Neural cell (in vitro differentiated cells): Measurements from ENCODE around the gene MDGA2. TPM values are rescaled to one million over a fixed set of nuclear protein-coding genes. Genes with fewer than 3 reads are reported as not detected.

ENCODE experiments used
- H2AFZ ChIP-seq: fragments of 200-600, 300-800 bp; sonication (generic), shearing (Covaris generic); 2 replicates; pipeline ENCODE4 v1.6.0; 2014; ENCODE audit warnings: low read depth, mild to moderate bottlenecking, antibody characterized with exemption, low read length, moderate library complexity
- H3F3A ChIP-seq: fragments of 200-600 bp; shearing (Covaris generic); 2 replicates; pipeline ENCODE4 v1.6.1; 2016; ENCODE audit warnings: mild to moderate bottlenecking, moderate library complexity, mixed read lengths, antibody characterized with exemption, low read length; ENCODE audit not compliant: insufficient read depth, poor library complexity, severe bottlenecking
- H3K27ac ChIP-seq: fragments of 200-600, 300-800 bp; sonication (generic), shearing (Covaris generic); 2 replicates; pipeline ENCODE4 v1.5.1; 2014; ENCODE audit warnings: mild to moderate bottlenecking, low read length, moderate library complexity
- H3K27me3 ChIP-seq: fragments of 300-800, 200-600 bp; sonication (generic), shearing (Covaris generic); 2 replicates; pipeline ENCODE4 v1.6.0; 2014; ENCODE audit warnings: mild to moderate bottlenecking, low read depth, low read length, moderate library complexity; ENCODE audit not compliant: insufficient read depth
- H3K36me3 ChIP-seq: fragments of 300-800, 200-600 bp; sonication (generic), shearing (Covaris generic); 2 replicates; pipeline ENCODE4 v1.5.1; 2014; ENCODE audit warnings: mild to moderate bottlenecking, antibody characterized with exemption, low read length, moderate library complexity; ENCODE audit not compliant: insufficient read depth
- H3K4me2 ChIP-seq: fragments of 300-800, 200-600 bp; sonication (generic), shearing (Covaris generic); 2 replicates; pipeline ENCODE4 v1.6.0; 2014; ENCODE audit warnings: mild to moderate bottlenecking, low read length
- H3K4me3 ChIP-seq: fragments of 300-800, 200-600 bp; sonication (generic), shearing (Covaris generic); 2 replicates; pipeline ENCODE4 v1.5.1; 2014; ENCODE audit warnings: mild to moderate bottlenecking, low read length, moderate library complexity
- H3K79me2 ChIP-seq: fragments of 200-600 bp; shearing (Covaris generic); replicated peaks from 2 replicates; pipeline ENCODE4 v1.6.0; 2014; ENCODE audit warnings: mild to moderate bottlenecking, low read length, moderate library complexity; ENCODE audit not compliant: insufficient read depth
- H3K9ac ChIP-seq: fragments of 300-800, 200-600 bp; sonication (generic), shearing (Covaris generic); 2 replicates; pipeline ENCODE4 v1.6.1; 2016; ENCODE audit warnings: mild to moderate bottlenecking, low read length, mixed read lengths
- H3K9me2 ChIP-seq: fragments of 200-600 bp; shearing (Covaris generic); 2 replicates; pipeline ENCODE4 v1.6.1; 2016; ENCODE audit warnings: mild to moderate bottlenecking, low read length, mixed read lengths; ENCODE audit not compliant: insufficient read depth
- H3K9me3 ChIP-seq: fragments of 200-600, 300-800 bp; sonication (generic), shearing (Covaris generic); 2 replicates; pipeline ENCODE4 v1.6.1; 2016; ENCODE audit warnings: mild to moderate bottlenecking, mixed run types, low read length, moderate library complexity, mixed read lengths
- H4K20me1 ChIP-seq: fragments of 200-600 bp; shearing (Covaris generic); 2 replicates; pipeline ENCODE4 v1.6.1; 2016; ENCODE audit warnings: mild to moderate bottlenecking, mixed run types; ENCODE audit not compliant: insufficient read depth
- EP300 ChIP-seq: fragments of 450-650 bp; conservative IDR thresholded peaks from 2 replicates; pipeline ENCODE4 v1.6.1; 2014; ENCODE audit warnings: antibody characterized with exemption, mild to moderate bottlenecking, moderate library complexity; ENCODE audit not compliant: poor library complexity, severe bottlenecking
- EZH2 ChIP-seq: fragments of 200-600, 300-800 bp; shearing (Covaris generic), sonication (generic); IDR thresholded peaks from 2 replicates; pipeline ENCODE4 v1.6.1; 2014; ENCODE audit warnings: antibody characterized with exemption, low read length, borderline replicate concordance, mild to moderate bottlenecking; ENCODE audit not compliant: insufficient read depth, poor library complexity, severe bottlenecking
- MXI1 ChIP-seq: fragments of 450-650 bp; conservative IDR thresholded peaks from 2 replicates; pipeline ENCODE4 v1.6.1; 2014; ENCODE audit warnings: antibody characterized with exemption, mild to moderate bottlenecking; ENCODE audit not compliant: poor library complexity, severe bottlenecking
- POLR2AphosphoS5 ChIP-seq: IDR thresholded peaks from 2 replicates; pipeline ENCODE4 v1.6.1; 2012
- RAD21 ChIP-seq: fragments of 450-650 bp; conservative IDR thresholded peaks from 2 replicates; pipeline ENCODE4 v1.6.1; 2014; ENCODE audit warnings: antibody characterized with exemption, mild to moderate bottlenecking, moderate library complexity
- SMC3 ChIP-seq: fragments of 450-650 bp; conservative IDR thresholded peaks from 2 replicates; pipeline ENCODE4 v1.6.1; 2014; ENCODE audit warnings: antibody characterized with exemption, mild to moderate bottlenecking, moderate library complexity; ENCODE audit not compliant: poor library complexity
- TAF1 ChIP-seq: IDR thresholded peaks from 2 replicates; pipeline ENCODE4 v1.6.1; 2012; ENCODE audit warnings: low read depth
- polyA plus RNA-seq: library from polyadenylated mRNA; depleted of rRNA; stranded (reverse); fragments of >200 nt; gene quantifications from 2 replicates; pipeline ENCODE4 v1.2.3, GENCODE V29; 2014
- TF ChIP-seq, protein P1 (sequence below): fragments of 450-650 bp; IDR thresholded peaks from 2 replicates; pipeline ENCODE4 v1.5.1; 2014; ENCODE audit warnings: antibody characterized with exemption, mild to moderate bottlenecking, moderate library complexity; ENCODE audit not compliant: poor library complexity, severe bottlenecking
- TF ChIP-seq, protein P2 (sequence below): IDR thresholded peaks from 2 replicates; pipeline ENCODE4 v1.6.1; 2012; ENCODE audit warnings: borderline replicate concordance

Gene MDGA2
- polyA plus RNA-seq, 1 donor from 2014 or later, result 3.8 TPM

DNA sequence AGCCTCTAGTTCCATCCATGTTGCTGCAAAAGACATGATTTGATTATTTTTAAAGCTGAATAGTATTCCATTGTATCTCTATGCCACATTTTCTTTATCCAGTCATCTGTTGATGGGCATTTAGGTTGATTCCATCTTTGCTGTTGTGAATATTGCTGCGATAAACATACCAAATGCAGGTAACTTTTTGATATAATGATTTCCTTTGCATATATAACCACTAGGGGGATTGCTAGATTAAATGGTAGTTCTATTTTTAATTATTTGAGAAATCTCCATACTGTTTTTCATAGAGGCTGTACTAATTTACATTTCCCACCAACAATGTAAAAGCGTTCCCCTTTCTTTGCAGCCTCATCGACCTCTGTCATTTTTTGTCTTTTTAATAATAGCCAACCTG lies 342.5 kb downstream of the MDGA2 start:
- Histone ChIP-seq H3K4me3 (no peak overlapping the region), H3K9ac (no peak overlapping the region), H3K9me3 (no peaks in the 10 kb centered on the region), H3K27ac (no peak overlapping the region), H3K27me3 (no peaks in the 10 kb centered on the region), H3K9me2 (no peaks in the 10 kb centered on the region), H4K20me1 (no peaks in the 10 kb centered on the region), H2AFZ (no peak overlapping the region), H3K4me2 (no peak overlapping the region), H3K36me3 (no peaks in the 10 kb centered on the region), H3F3A (no peaks in the 10 kb centered on the region), H3K79me2 (no peaks in the 10 kb centered on the region)
- TF ChIP-seq, protein P1, sequence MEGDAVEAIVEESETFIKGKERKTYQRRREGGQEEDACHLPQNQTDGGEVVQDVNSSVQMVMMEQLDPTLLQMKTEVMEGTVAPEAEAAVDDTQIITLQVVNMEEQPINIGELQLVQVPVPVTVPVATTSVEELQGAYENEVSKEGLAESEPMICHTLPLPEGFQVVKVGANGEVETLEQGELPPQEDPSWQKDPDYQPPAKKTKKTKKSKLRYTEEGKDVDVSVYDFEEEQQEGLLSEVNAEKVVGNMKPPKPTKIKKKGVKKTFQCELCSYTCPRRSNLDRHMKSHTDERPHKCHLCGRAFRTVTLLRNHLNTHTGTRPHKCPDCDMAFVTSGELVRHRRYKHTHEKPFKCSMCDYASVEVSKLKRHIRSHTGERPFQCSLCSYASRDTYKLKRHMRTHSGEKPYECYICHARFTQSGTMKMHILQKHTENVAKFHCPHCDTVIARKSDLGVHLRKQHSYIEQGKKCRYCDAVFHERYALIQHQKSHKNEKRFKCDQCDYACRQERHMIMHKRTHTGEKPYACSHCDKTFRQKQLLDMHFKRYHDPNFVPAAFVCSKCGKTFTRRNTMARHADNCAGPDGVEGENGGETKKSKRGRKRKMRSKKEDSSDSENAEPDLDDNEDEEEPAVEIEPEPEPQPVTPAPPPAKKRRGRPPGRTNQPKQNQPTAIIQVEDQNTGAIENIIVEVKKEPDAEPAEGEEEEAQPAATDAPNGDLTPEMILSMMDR, result peak; percentile 22
- TF ChIP-seq MXI1, result no peak

DNA sequence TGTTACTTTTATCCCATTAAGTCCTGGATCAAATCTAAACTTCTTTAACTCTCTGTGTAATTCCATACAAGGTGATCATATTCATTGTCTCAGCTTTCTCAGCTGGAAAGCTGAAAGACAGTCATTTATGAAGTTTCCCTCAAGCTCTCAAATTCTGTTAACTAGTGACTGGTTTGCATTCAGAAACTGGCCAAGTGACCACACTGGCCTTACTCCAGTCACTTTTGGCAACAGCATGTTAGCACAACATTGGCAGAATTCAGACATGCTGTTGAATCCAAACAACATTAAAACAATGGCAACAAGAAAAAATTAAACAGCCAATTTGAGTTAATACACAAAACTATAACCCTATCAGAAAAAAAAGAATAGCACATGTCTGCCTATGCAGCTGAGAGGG lies 343.3 kb downstream of the MDGA2 start:
- H4K20me1 ChIP-seq, result no peaks in the 10 kb centered on the region
- no peaks in the 10 kb centered on the region for H3K79me2 ChIP-seq
- H3K36me3 ChIP-seq, result no peaks in the 10 kb centered on the region
- H3K9me2 ChIP-seq, result no peaks in the 10 kb centered on the region
- no peak overlapping the region for H3K4me3 ChIP-seq
- H3F3A ChIP-seq, result no peaks in the 10 kb centered on the region
- H3K27ac ChIP-seq, result no peak overlapping the region
- no peak overlapping the region for H3K9ac ChIP-seq
- H3K27me3 ChIP-seq, result no peaks in the 10 kb centered on the region
- TF ChIP-seq, protein P1, result no peak
- no peak for TF ChIP-seq EZH2
- H3K9me3 ChIP-seq, result no peaks in the 10 kb centered on the region
- no peak overlapping the region for H3K4me2 ChIP-seq
- no peak overlapping the region for H2AFZ ChIP-seq

DNA sequence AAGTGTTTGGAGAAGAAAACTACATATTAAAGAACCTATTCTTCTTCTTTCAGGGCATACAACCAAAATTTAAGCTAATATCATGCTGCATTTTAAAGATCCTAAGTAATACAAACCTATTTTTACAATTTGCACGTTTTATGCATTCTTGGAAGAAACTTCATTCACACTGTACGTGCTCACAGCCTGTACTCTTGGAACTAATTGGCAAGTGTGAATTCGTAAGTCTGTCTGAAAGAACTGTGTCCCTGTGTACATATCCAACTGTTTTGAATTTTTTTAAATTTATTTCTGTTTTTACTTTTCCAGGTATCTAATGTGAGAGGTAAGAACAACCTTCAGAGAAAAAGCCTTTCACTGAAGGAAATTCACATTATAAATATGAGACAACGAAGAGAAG lies 347.0 kb downstream of the MDGA2 start:
- H3K36me3 ChIP-seq, result no peaks in the 10 kb centered on the region
- no peaks in the 10 kb centered on the region for H3F3A ChIP-seq
- TF ChIP-seq TAF1 (no peak), POLR2AphosphoS5 (no peak), SMC3 (no peak), EP300 (no peak), MXI1 (no peak), EZH2 (no peak), RAD21 (no peak)
- TF ChIP-seq, protein P1, result no peak
- TF ChIP-seq, protein P2, sequence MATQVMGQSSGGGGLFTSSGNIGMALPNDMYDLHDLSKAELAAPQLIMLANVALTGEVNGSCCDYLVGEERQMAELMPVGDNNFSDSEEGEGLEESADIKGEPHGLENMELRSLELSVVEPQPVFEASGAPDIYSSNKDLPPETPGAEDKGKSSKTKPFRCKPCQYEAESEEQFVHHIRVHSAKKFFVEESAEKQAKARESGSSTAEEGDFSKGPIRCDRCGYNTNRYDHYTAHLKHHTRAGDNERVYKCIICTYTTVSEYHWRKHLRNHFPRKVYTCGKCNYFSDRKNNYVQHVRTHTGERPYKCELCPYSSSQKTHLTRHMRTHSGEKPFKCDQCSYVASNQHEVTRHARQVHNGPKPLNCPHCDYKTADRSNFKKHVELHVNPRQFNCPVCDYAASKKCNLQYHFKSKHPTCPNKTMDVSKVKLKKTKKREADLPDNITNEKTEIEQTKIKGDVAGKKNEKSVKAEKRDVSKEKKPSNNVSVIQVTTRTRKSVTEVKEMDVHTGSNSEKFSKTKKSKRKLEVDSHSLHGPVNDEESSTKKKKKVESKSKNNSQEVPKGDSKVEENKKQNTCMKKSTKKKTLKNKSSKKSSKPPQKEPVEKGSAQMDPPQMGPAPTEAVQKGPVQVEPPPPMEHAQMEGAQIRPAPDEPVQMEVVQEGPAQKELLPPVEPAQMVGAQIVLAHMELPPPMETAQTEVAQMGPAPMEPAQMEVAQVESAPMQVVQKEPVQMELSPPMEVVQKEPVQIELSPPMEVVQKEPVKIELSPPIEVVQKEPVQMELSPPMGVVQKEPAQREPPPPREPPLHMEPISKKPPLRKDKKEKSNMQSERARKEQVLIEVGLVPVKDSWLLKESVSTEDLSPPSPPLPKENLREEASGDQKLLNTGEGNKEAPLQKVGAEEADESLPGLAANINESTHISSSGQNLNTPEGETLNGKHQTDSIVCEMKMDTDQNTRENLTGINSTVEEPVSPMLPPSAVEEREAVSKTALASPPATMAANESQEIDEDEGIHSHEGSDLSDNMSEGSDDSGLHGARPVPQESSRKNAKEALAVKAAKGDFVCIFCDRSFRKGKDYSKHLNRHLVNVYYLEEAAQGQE, result no peak
- no peaks in the 10 kb centered on the region for H3K9me3 ChIP-seq
- no peaks in the 10 kb centered on the region for H4K20me1 ChIP-seq
- H3K9me2 ChIP-seq, result no peaks in the 10 kb centered on the region
- no peak overlapping the region for H3K4me2 ChIP-seq
- no peaks in the 10 kb centered on the region for H3K79me2 ChIP-seq
- no peak overlapping the region for H3K27ac ChIP-seq
- H3K4me3 ChIP-seq, result no peak overlapping the region
- H2AFZ ChIP-seq, result no peak overlapping the region
- no peak overlapping the region for H3K9ac ChIP-seq
- no peaks in the 10 kb centered on the region for H3K27me3 ChIP-seq
